ENCODE results near the gene HNRNPC. TPM values are rescaled to one million over a fixed set of nuclear protein-coding genes. Genes with fewer than 3 reads are reported as not detected.

Gene HNRNPC
- total and polyA plus RNA-seq, 9 of the 15 experiments (the other 6 are each of a cell fraction or from before 2014, with no cell fraction given) = 679 to 1,557 (median 1,191) TPM

- Histone ChIP-seq H3K9me1 (ENCODE audit: control insufficient read depth, insufficient read depth, low read length) (no peaks in the 10 kb centered on the region), H3K4me2 (ENCODE audit: insufficient read depth, low read length) (no peak overlapping the region), H2AFZ (ENCODE audit: low read depth, low read length) (no peak overlapping the region), H3K9ac (ENCODE audit: insufficient read depth in 1 of 2, low read depth in 2 of 2, low read length in 2 of 2) (no peak overlapping the region), H3K4me3 (no peak overlapping the region), H3K27ac (ENCODE audit: extremely low read depth, low read depth, low read length) (no peak overlapping the region), H3K9me3 (replicated peaks; ENCODE audit: control insufficient read depth, insufficient read depth, low read depth, low read length) (no peaks in the 10 kb centered on the region), H3K36me3 (ENCODE audit: control insufficient read depth, insufficient read depth, low read length) (peaks cover 5% of the 10 kb centered on the region; the same call in 1 of the 3 replicates), H3K79me2 (ENCODE audit: control insufficient read depth, insufficient read depth, low read length) (no peaks in the 10 kb centered on the region), H3K4me1 (replicated peaks in 1 of 2; ENCODE audit: control insufficient read depth in 2 of 2, insufficient read depth in 2 of 2, low read length in 2 of 2) (no peaks in the 10 kb centered on the region), H4K20me1 (replicated peaks; ENCODE audit: control insufficient read depth, insufficient read depth, low read length) (no peaks in the 10 kb centered on the region), H3K27me3 (ENCODE audit: control insufficient read depth in 2 of 2, insufficient read depth in 2 of 2, low read length in 2 of 2) (no peaks in the 10 kb centered on the region)
- in situ Hi-C loops (cut with MboI) = no loop called here
- POLR2A ChIA-PET = no interaction called here
- intact Hi-C loops (cut with micrococcal nuclease) = no loop called here
- FAIRE-seq (no peak), DNase-seq (ENCODE audit: extremely low read depth in 1 of 4, low spot score in 3 of 4) (no peak), ATAC-seq (no peak)
- WGBS (ENCODE audit: insufficient coverage, low coverage, missing lambda C conversion rate) = 33% methylated on average over 3 of the region's 3 CpGs
- CTCF ChIA-PET (ENCODE audit: low intra/inter-chr PET ratio) = no interaction called here
- TF ChIP-seq ZNF316 (IDR thresholded peaks at IDR 0.05) (peak; percentile 36; the same call in 1 of the 2 replicates), SFPQ (IDR thresholded peaks at IDR 0.05; ENCODE audit: low read depth, low read length) (no peak), NR4A1 (CRISPR knock-in tag; IDR thresholded peaks at IDR 0.05) (no peak), NR4A1 (tag; IDR thresholded peaks at IDR 0.05) (no peak)
- BruUV-seq (replicated peaks) = no TSS peak
Observed at GRCh38 chr14:21199611-21200560, 69.4 kb downstream of the HNRNPC start.
